ENCODE measurements around the gene NXNL1.

The NXNL1 gene

DNA sequence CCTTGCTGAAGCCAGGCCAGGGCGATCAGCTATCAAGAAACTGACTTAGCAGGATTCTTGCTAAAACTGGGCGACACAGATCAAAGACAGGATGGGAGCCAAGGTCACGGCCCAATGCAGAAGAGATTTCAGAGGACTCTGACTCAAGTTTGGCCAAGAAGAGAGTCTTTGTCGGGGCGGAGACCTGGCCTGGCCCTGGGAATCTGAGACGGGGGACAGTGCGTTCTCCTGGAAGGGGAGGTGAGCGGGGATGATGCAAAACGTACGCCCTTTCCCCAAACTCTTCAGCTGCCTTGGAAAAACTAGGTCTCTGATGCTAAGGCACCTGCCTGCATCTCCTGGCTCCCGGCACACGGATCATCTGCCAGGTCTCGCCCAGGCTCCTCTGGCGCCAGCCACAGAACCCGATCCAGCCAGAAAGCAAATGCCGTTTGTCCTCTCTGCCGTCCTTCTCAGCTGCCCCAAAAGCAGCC, 31.0 kb downstream of the NXNL1 start:
- H3K4me3 ChIP-seq (ENCODE audit: low read depth, low read length): no peak overlapping the region
- DNase-seq (ENCODE audit: low read depth): no peak

DNA sequence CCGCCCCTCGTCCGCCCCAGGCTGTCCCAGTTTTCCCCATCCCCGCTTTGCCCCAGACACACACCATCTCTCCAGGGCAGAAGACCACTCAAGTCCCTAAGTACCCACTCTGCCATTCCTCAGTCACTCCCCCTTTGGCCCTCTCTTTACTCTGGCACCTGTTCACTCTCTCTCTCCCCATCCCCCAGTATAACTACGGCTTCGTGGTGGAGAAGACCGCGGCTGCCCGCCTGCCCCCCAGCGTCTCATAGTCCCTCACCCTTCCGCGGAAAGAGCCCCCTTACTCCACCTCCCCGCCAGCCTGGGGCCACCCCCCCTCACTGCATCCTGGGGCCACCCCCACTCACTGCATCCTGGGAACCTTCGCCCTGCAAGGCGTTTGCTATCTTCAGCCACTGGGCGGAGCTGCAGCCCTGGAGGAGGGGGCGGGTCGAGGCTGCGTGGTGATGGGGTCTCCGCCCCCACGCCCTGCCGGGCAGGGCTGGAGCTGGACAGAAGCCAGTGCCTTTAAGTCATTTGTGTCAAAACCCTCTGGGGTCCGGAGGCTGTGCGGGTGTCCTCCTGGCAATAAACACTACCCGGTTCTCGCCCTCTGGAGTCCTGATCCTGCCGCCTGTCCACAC, 35.9 kb downstream of the NXNL1 start:
- no peak for DNase-seq (ENCODE audit: low read depth)
- H3K4me3 ChIP-seq (ENCODE audit: low read depth, low read length): no peak overlapping the region

- no peak overlapping the region for H3K4me3 ChIP-seq (ENCODE audit: low read depth, low read length)
- DNase-seq (ENCODE audit: low read depth): no peak
Observed at GRCh38 chr19:17423429-17424208, 37.1 kb downstream of the NXNL1 start.

DNA sequence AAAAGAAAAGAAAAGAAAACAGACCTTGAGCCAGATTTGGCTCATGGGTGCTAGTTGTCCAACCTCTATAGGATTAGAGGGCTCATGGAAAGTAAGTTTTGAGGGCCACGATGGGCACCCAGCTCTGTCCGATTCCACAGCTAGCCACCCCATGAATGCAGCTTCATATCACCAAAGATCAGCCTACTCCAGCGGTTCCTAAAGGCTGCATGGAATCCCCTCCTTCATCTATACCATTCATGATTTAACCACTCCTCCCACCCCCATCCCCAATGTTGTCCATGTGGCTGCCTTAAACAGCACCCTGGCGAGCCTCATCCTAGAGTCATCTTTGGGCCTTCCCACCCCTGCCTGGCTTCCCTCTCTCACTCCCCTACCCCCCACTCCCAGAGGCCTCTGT, 38.8 kb downstream of the NXNL1 start:
- DNase-seq (ENCODE audit: low read depth): no peak
- no peak overlapping the region for H3K4me3 ChIP-seq (ENCODE audit: low read depth, low read length)

- H3K4me3 ChIP-seq (ENCODE audit: low read depth, low read length): peak overlapping the region; percentile 76
- DNase-seq (ENCODE audit: low read depth): no peak
Observed at GRCh38 chr19:17420475-17420924, 40.2 kb downstream of the NXNL1 start.

DNA sequence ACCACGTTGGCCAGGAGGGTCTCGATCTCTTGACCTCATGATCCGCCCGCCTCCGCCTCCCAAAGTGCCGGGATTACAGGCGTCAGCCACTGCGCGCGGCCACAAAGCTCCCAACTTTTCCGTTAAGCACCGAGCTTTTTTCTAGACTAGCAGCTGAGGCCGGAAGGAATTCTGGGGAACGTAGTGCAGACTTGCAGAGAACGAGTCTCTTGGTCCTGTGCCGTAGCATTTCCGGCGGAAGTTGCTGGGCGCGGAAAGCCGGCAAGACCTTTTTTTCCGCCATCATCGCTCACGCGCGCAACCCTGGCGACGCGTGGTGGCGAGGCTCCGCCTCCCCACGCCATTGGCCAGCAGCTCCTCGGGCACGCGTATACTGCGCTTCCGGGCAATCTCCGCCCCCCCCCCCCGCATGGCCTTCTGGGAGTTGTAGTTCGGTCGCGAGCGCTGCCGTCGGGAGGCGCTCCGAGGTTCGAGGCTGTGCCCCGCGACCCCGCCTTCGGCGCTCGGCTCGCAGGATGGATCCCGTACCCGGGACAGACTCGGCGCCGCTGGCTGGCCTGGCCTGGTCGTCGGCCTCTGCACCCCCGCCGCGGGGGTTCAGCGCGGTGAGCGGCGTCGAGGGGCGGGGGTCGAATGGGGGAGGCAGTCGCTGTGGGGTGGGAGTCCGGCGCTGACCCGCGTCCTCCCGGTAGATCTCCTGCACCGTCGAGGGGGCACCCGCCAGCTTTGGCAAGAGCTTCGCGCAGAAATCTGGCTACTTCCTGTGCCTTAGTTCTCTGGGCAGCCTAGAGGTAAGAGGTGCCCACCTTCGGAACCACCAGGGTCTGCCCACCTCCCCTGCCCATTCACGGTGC, 40.9 kb downstream of the NXNL1 start, which contains the start of gene MVB12A:
Gene MVB12A, plus strand, starts transcription at position 427 of the 854 bp plus-strand sequence. Its CDS starts 89 bp downstream, at position 516.
- peak; percentile 98 for DNase-seq (ENCODE audit: low read depth)
- H3K4me3 ChIP-seq (ENCODE audit: low read depth, low read length): peak within 1 kb of the TSS; percentile 76

DNA sequence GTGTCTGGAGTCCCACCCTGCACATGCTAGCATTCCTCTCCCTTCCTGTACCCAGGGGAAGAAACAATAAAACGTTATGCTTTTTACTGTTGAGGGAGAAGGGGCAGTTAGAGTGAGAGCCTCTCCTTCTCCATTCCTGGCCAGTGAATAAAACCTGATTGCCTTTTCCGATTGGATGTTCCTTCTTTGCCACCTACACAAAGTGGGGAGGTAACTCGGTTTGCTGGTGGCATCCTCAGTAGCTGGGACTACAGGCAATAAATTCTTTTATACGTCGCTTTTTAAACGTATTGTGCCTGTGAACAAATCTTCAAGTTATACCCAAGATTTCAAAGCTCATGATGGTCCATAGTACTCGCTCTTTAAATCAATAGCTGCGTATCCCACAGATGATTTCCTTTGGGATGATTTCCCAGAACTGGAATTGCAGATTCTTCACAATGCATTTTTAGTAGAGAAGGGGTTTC, 41.5 kb downstream of the NXNL1 start:
- peak overlapping the region; percentile 76 for H3K4me3 ChIP-seq (ENCODE audit: low read depth, low read length)
- no peak for DNase-seq (ENCODE audit: low read depth)

GRCh38 chr19:17418710-17419109, 42.0 kb downstream of the NXNL1 start:
- no peak overlapping the region for H3K4me3 ChIP-seq (ENCODE audit: low read depth, low read length)
- DNase-seq (ENCODE audit: low read depth): no peak

DNA sequence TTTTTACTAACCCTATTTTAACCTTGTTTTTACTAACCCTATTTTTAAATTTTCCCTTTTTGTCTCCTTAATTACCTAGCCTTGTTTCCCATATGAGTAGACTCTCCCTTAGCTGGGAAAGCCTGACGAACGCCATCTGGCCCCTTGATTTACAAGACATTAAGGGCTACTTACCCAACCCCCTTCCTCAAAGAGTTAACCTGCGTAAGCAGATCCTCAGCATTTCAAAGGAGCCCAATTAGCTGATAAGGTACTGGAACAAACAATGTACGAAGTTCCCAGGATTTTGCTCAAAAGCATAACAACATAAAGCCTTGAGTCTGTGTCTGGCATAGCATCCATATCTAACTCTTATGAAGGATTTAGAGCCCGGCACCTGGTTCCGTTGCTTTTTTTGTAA, 45.6 kb downstream of the NXNL1 start:
- no peak for DNase-seq (ENCODE audit: low read depth)

DNA sequence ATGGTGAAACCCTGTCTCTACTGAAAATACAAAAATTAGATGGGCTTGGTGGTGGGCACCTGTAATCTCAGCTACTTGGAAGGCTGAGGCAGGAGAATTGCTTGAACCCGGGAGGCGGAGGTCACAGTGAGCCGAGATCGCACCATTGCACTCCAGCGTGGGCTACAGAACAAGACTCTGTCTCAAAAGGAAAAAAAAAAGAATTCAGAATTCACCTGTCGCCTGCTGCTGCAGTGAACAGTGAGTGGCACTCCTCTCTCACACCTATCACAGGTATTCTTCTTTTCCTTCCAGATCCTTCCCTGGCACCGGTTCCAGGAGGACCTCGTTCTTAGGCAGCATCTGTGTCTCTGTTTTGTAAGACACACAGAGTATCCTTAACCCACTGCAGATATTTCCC, 46.6 kb downstream of the NXNL1 start:
- DNase-seq (ENCODE audit: low read depth): no peak
- H3K4me3 ChIP-seq (ENCODE audit: low read depth, low read length): no peak overlapping the region

More for the DNA sequence above, 45.6 kb downstream of the NXNL1 start:
- H3K4me3 ChIP-seq (ENCODE audit: low read depth, low read length): no peak overlapping the region

DNA sequence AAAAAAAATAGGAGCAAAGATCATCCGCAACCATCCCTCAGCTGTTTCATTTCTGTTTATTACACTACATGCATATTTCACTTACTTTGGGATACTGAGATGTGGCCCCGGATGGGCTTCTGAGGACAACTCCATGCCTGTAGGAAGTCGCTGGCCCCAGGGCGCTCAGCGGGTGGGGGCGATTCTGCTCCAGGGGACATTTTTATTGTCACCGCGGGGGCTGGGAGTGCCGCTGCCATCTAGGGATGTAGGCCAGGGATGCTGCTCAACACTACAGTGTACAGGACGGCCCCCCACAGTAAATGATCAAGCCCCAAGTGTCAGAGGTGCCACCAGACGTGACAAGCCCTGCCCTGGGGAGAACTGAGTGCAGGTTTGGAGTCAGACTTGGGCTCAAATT, 48.9 kb downstream of the NXNL1 start:
- H3K4me3 ChIP-seq (ENCODE audit: low read depth, low read length): no peak overlapping the region
- no peak for DNase-seq (ENCODE audit: low read depth)

- no peak overlapping the region for H3K4me3 ChIP-seq (ENCODE audit: low read depth, low read length)
- no peak for DNase-seq (ENCODE audit: low read depth)
Observed at GRCh38 chr19:17409990-17410389, 50.7 kb downstream of the NXNL1 start.

- no peak overlapping the region for H3K4me3 ChIP-seq (ENCODE audit: low read depth, low read length)
- no peak for DNase-seq (ENCODE audit: low read depth)
Observed at GRCh38 chr19:17406887-17407196, 53.9 kb downstream of the NXNL1 start.

- H3K4me3 ChIP-seq (ENCODE audit: low read depth, low read length): no peak overlapping the region
- DNase-seq (ENCODE audit: low read depth): peak; percentile 10
Observed at GRCh38 chr19:17406046-17406886, 54.5 kb downstream of the NXNL1 start.

Data from skeletal muscle cell (primary cell).